HuH-7.5 (cell line): ENCODE measurements around the gene GABRB3.

Experiments used
- DNase-seq: peaks from one replicate; pipeline ENCODE4 v3.0.0; 2011; ENCODE audit warnings: low spot score

The GABRB3 gene

GRCh38 chr15:26630857-26631256 is 142.0 kb downstream of the GABRB3 start:
- no peak for DNase-seq

- no peak for DNase-seq
These were observed 143.9 kb downstream of the GABRB3 start for GRCh38 chr15:26628879-26629529.

GRCh38 chr15:26628071-26628470 is 144.8 kb downstream of the GABRB3 start:
- DNase-seq = no peak

- DNase-seq = no peak
These were observed 148.7 kb downstream of the GABRB3 start for GRCh38 chr15:26624128-26624527.

GRCh38 chr15:26623071-26623470 is 149.8 kb downstream of the GABRB3 start:
- DNase-seq = no peak

GRCh38 chr15:26621816-26622215 is 151.1 kb downstream of the GABRB3 start:
- no peak for DNase-seq

- DNase-seq = no peak
These were observed 152.1 kb downstream of the GABRB3 start for GRCh38 chr15:26620528-26621458.

- DNase-seq = no peak
These were observed 157.0 kb downstream of the GABRB3 start for GRCh38 chr15:26615927-26616302.

- no peak for DNase-seq
These were observed 157.5 kb downstream of the GABRB3 start for GRCh38 chr15:26615188-26615926.

- no peak for DNase-seq
These were observed 158.1 kb downstream of the GABRB3 start for GRCh38 chr15:26614734-26615133.

- no peak for DNase-seq
These were observed 174.2 kb downstream of the GABRB3 start for GRCh38 chr15:26598704-26599103.

- DNase-seq = no peak
These were observed 177.3 kb downstream of the GABRB3 start for GRCh38 chr15:26595611-26596010.

GRCh38 chr15:26590676-26591075 is 182.2 kb downstream of the GABRB3 start:
- DNase-seq = no peak

- no peak for DNase-seq
These were observed 190.0 kb downstream of the GABRB3 start for GRCh38 chr15:26582840-26583239.

GRCh38 chr15:26580943-26581342 is 191.9 kb downstream of the GABRB3 start:
- DNase-seq = no peak

- DNase-seq = no peak
These were observed 200.1 kb downstream of the GABRB3 start for GRCh38 chr15:26572602-26573350.

GRCh38 chr15:26571346-26571745 is 201.5 kb downstream of the GABRB3 start:
- DNase-seq = no peak

GRCh38 chr15:26565542-26565941 is 207.3 kb downstream of the GABRB3 start:
- DNase-seq = no peak

GRCh38 chr15:26564361-26564760 is 208.5 kb downstream of the GABRB3 start:
- no peak for DNase-seq

- no peak for DNase-seq
These were observed 210.5 kb downstream of the GABRB3 start for GRCh38 chr15:26562336-26562735.

GRCh38 chr15:26561896-26562295 is 211.0 kb downstream of the GABRB3 start:
- no peak for DNase-seq

- DNase-seq = peak; percentile 4
These were observed 211.7 kb downstream of the GABRB3 start for GRCh38 chr15:26561130-26561529.
